Transverse colon (tissue), 4 donors: Measurements from ENCODE around the gene DNAI1. TPM values are rescaled to one million over a fixed set of nuclear protein-coding genes. Genes with fewer than 3 reads are reported as not detected.

ENCODE experiments used
- DNase-seq: peaks from one replicate; pipeline ENCODE4 v3.0.0-alpha.2; 2019
- H3K27ac ChIP-seq, 4 donors: fragments of 200-600 bp; sonication (generic); 2 replicates each; pipeline ENCODE4 v1.5.1; 2016 to 2018; ENCODE audit warnings: inconsistent platforms in 4 of 4
- H3K27me3 ChIP-seq: fragments of 200-600 bp; sonication (generic); 2 replicates; pipeline ENCODE4 v1.5.1; 2017; ENCODE audit warnings: inconsistent platforms
- H3K36me3 ChIP-seq, 4 donors: fragments of 200-600 bp; sonication (generic); 2 replicates each; pipeline ENCODE4 v1.5.1; 2017 to 2019; ENCODE audit warnings: inconsistent platforms in 4 of 4
- H3K4me1 ChIP-seq, 4 donors: fragments of 200-600 bp; sonication (generic); 2 replicates each; pipeline ENCODE4 v1.5.1; 2017 to 2020; ENCODE audit warnings: inconsistent platforms in 4 of 4
- H3K4me3 ChIP-seq, 4 donors: fragments of 200-600 bp; sonication (generic); 1 replicate in 1 of 4; 2 replicates in 3 of 4; pipeline versions ENCODE4 v1.5.1 to v1.6.1; 2017 to 2019; ENCODE audit warnings: inconsistent platforms in 4 of 4
- H3K9me3 ChIP-seq, 2 donors: fragments of 200-600 bp; sonication (generic); 2 replicates each; pipeline ENCODE4 v1.5.1; 2017 to 2019; ENCODE audit warnings: inconsistent platforms in 2 of 2
- CTCF ChIP-seq, 5 experiments: fragments of 200-600 bp in 3 of 5; fragments of 450-650 bp in 2 of 5; sonication (generic) in 3 of 5; IDR thresholded peaks; 1 replicate in 2 of 5; 2 replicates in 3 of 5; pipeline ENCODE4 v1.5.1; 2016 to 2017; ENCODE audit warnings: antibody characterized with exemption in 5 of 5, inconsistent platforms in 3 of 5, mild to moderate bottlenecking in 2 of 5, moderate library complexity in 1 of 5
- EP300 ChIP-seq: sonication (generic); formaldehyde crosslinking; IDR thresholded peaks from one replicate; pipeline ENCODE4 v1.6.1; 2017; ENCODE audit warnings: antibody characterized with exemption, low read depth
- POLR2A ChIP-seq: fragments of 450-650 bp; IDR thresholded peaks from one replicate; pipeline ENCODE4 v1.6.1; 2016; ENCODE audit warnings: antibody characterized with exemption, mild to moderate bottlenecking, moderate library complexity
- POLR2AphosphoS5 ChIP-seq, 3 donors: sonication (generic); formaldehyde crosslinking; IDR thresholded peaks; one replicate each; pipeline ENCODE4 v1.6.1; 2016; ENCODE audit warnings: antibody characterized with exemption in 3 of 3
- WGBS, 2 donors: methylation state at CpG; one replicate each; pipeline ENCODE4 v1.1.5; 2018; ENCODE audit warnings: low coverage in 1 of 2; 5-methylcytosine and 5-hydroxymethylcytosine counted together
- in situ Hi-C, 4 donors: fragments of 200-750 bp; cut with MboI; loops; one replicate each; pipeline versions ENCODE4 v1.15.0 to v1.15.1; 2017; ENCODE audit warnings: low sequenced_read_pairs in 3 of 4, low pct_ligation_motif_present in 1 of 4, low pct_unique_long_range_greater_than_20kb in 1 of 4
- intact Hi-C: fragments of 100-400 bp; cut with DNase I; formaldehyde crosslinking; loops from one replicate; pipeline ENCODE4 v1.15.1; 2023; ENCODE audit warnings: low total_unique reads
- total RNA-seq, 4 donors: library from RNA; depleted of rRNA; stranded (reverse); fragments of >200 nt; gene quantifications; one replicate each; pipeline ENCODE4 v1.1.0, GENCODE V29; 2016

Gene DNAI1
- total RNA-seq, 4 donors from 2014 or later = not detected

DNA sequence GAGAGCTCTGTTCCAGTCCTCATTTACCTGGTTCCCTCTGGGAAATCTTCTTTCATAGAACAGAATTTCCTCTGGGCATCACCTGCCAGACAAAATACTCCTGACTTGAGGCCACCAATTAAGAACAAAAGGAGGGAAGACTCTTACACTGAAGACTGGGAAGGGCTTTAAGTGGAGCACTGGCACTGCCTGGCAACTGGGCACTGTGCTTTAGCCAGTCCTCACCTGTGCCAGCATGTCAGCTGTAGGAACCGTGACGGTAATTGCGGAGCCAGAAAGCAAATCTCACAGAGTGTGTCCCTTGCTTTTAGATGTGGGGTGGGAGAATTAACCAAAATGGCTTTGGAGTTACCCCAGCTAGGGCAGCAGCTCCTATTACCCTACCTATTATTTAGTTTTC lies 40.9 kb upstream of the DNAI1 start:
- H3K27ac ChIP-seq = no peak overlapping the region
- no peaks in the 10 kb centered on the region for H3K27me3 ChIP-seq
- no peak for TF ChIP-seq POLR2AphosphoS5 (IDR thresholded peaks at IDR 0.05)
- no peak for TF ChIP-seq POLR2A
- no peak for TF ChIP-seq CTCF (IDR thresholded peaks at IDR 0.05)
- TF ChIP-seq EP300 = no peak
- DNase-seq = no peak
- in situ Hi-C loops (no loop called here), intact Hi-C loops (no loop called here)
- H3K9me3 ChIP-seq = no peaks in the 10 kb centered on the region
- no peaks in the 10 kb centered on the region for H3K4me1 ChIP-seq
- H3K4me3 ChIP-seq = no peak overlapping the region
- WGBS, 2 donors = 93 to 94% methylated on average over 3 of the region's 3 CpGs
- H3K36me3 ChIP-seq = no peaks in the 10 kb centered on the region

DNA sequence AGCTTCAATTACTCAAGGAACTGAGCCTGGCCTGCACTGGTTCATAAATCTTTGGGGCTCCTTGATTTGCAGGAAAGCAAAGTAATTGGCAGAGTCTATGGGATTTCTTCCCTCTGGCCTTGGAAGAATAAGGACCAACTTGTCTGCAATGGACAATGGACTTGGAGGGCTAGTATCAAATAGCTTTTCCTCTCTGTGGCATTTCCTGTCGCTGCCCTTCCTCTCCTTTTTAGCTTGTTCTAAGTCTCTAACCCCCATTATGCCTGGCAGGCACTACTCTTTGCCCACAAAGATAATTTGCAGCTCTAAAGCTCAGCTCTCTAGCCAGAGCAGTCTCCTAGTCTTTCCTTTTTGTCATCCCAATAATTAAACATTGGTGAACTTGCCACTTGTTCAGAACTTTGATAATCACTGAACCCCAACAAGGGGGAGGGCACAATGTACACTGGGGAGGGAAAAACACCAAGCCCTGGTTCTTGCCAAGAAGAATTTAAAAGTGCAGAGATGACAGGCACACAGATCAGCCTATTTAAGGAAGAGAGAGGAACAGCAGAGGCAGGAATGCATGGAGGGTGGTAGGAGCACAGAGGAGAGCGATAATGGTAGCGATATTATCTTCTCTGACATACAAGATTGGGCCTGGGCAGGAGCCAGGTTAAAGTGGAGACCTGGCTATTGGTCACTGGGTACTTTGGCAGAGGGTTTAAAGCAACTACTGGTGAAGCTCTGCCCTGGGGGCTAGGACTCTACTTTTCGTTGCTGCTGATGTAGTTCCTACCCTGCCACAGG lies 38.7 kb upstream of the DNAI1 start:
- in situ Hi-C loops (no loop called here), intact Hi-C loops (no loop called here)
- H3K4me1 ChIP-seq = no peaks in the 10 kb centered on the region
- WGBS, 2 donors = 88 to 90% methylated on average over 2 to 4 of the region's 4 CpGs
- no peak overlapping the region for H3K27ac ChIP-seq
- no peak for TF ChIP-seq EP300
- H3K27me3 ChIP-seq = no peaks in the 10 kb centered on the region
- no peak overlapping the region for H3K4me3 ChIP-seq
- no peaks in the 10 kb centered on the region for H3K36me3 ChIP-seq
- no peaks in the 10 kb centered on the region for H3K9me3 ChIP-seq
- DNase-seq = no peak

- H3K9me3 ChIP-seq = no peaks in the 10 kb centered on the region
- no peak overlapping the region for H3K4me3 ChIP-seq
- H3K36me3 ChIP-seq = no peaks in the 10 kb centered on the region
- intact Hi-C loops (no loop called here), in situ Hi-C loops (no loop called here)
- H3K27ac ChIP-seq = no peak overlapping the region
- no peak for TF ChIP-seq POLR2AphosphoS5 (IDR thresholded peaks at IDR 0.05)
- TF ChIP-seq EP300 = no peak
- no peak for TF ChIP-seq CTCF (IDR thresholded peaks at IDR 0.05)
- TF ChIP-seq POLR2A = no peak
- H3K27me3 ChIP-seq = no peaks in the 10 kb centered on the region
- DNase-seq = no peak
- peaks cover 0 to 20% (median 2%) of the 10 kb centered on the region in 4 donors for H3K4me1 ChIP-seq
- WGBS, 2 donors = 80 to 88% methylated on average over 1 to 5 of the region's 5 CpGs
Observed at GRCh38 chr9:34426347-34427074, 32.1 kb upstream of the DNAI1 start.

GRCh38 chr9:34428325-34428958 lies 30.2 kb upstream of the DNAI1 start:
- WGBS, 2 donors = 38 to 47% methylated on average over 2 of the region's 2 CpGs
- TF ChIP-seq EP300 (no peak), CTCF (IDR thresholded peaks at IDR 0.05) (no peak), POLR2A (no peak), POLR2AphosphoS5 (IDR thresholded peaks at IDR 0.05) (no peak)
- Histone ChIP-seq H3K4me3 (no peak overlapping the region), H3K9me3 (no peaks in the 10 kb centered on the region), H3K27ac (no peak overlapping the region), H3K36me3 (no peaks in the 10 kb centered on the region), H3K4me1 (peaks cover 0 to 20% (median 2%) of the 10 kb centered on the region in 4 donors), H3K27me3 (no peaks in the 10 kb centered on the region)
- intact Hi-C loops = no loop called here
- in situ Hi-C loops = no loop called here
- no peak for DNase-seq
